KOPT-K1 (cell line): ENCODE measurements around the gene KCNJ8.
"Not testable (repeated sequence)": the region's sequence is repeated elsewhere in the genome, so short reads cannot be mapped to it uniquely, and the experiment has no call there.

ENCODE experiments used
- H3K27ac ChIP-seq: fragments of 200-600 bp; sonication (generic); 2 replicates; pipeline ENCODE4 v1.5.1; 2016; ENCODE audit warnings: antibody characterized with exemption, mild to moderate bottlenecking, low read depth, low read length; ENCODE audit not compliant: poor library complexity, severe bottlenecking
- H3K36me3 ChIP-seq: fragments of 200-600 bp; sonication (generic); 2 replicates; pipeline ENCODE4 v1.5.1; 2017; ENCODE audit warnings: antibody characterized with exemption, mild to moderate bottlenecking, low read length, moderate library complexity; ENCODE audit not compliant: insufficient read depth
- H3K9me3 ChIP-seq: fragments of 200-600 bp; sonication (generic); 2 replicates; pipeline ENCODE4 v1.5.1; 2017; ENCODE audit warnings: antibody characterized with exemption, low read length, mild to moderate bottlenecking; ENCODE audit not compliant: insufficient read depth, poor library complexity, severe bottlenecking

KCNJ8 gene

GRCh38 chr12:21774358-21775132, at the start of gene KCNJ8:
Gene KCNJ8 (minus strand): TSS chr12:21774706. CDS start chr12:21773616, 1,090 bp downstream.
- Histone ChIP-seq H3K27ac (no peak within 1 kb of the TSS), H3K9me3 (no peaks in the 10 kb centered on the region), H3K36me3 (no peaks in the 10 kb centered on the region)

GRCh38 chr12:21823581-21823980, 49.1 kb upstream of the KCNJ8 start:
- no peaks in the 10 kb centered on the region for H3K9me3 ChIP-seq
- no peaks in the 10 kb centered on the region for H3K36me3 ChIP-seq
- H3K27ac ChIP-seq = no peak overlapping the region

- H3K9me3 ChIP-seq = no peaks in the 10 kb centered on the region
- H3K36me3 ChIP-seq = no peaks in the 10 kb centered on the region
- H3K27ac ChIP-seq = no peak overlapping the region
These were observed 45.2 kb upstream of the KCNJ8 start for GRCh38 chr12:21819678-21820077.

- H3K9me3 ChIP-seq = no peaks in the 10 kb centered on the region
- no peaks in the 10 kb centered on the region for H3K36me3 ChIP-seq
- no peak overlapping the region for H3K27ac ChIP-seq
These were observed 44.7 kb upstream of the KCNJ8 start for GRCh38 chr12:21819236-21819635.

- no peaks in the 10 kb centered on the region for H3K9me3 ChIP-seq
- H3K27ac ChIP-seq = no peak overlapping the region
- H3K36me3 ChIP-seq = no peaks in the 10 kb centered on the region
These were observed 44.1 kb upstream of the KCNJ8 start for GRCh38 chr12:21818627-21819026.

- no peaks in the 10 kb centered on the region for H3K36me3 ChIP-seq
- no peaks in the 10 kb centered on the region for H3K9me3 ChIP-seq
- H3K27ac ChIP-seq = no peak overlapping the region
These were observed 41.0 kb upstream of the KCNJ8 start for GRCh38 chr12:21815306-21816062.

GRCh38 chr12:21814814-21815213, 40.3 kb upstream of the KCNJ8 start:
- Histone ChIP-seq H3K9me3 (no peaks in the 10 kb centered on the region), H3K36me3 (no peaks in the 10 kb centered on the region), H3K27ac (no peak overlapping the region)

GRCh38 chr12:21814327-21814726, 39.8 kb upstream of the KCNJ8 start:
- Histone ChIP-seq H3K27ac (no peak overlapping the region), H3K9me3 (no peaks in the 10 kb centered on the region), H3K36me3 (no peaks in the 10 kb centered on the region)

- no peaks in the 10 kb centered on the region for H3K36me3 ChIP-seq
- no peaks in the 10 kb centered on the region for H3K9me3 ChIP-seq
- no peak overlapping the region for H3K27ac ChIP-seq
These were observed 39.2 kb upstream of the KCNJ8 start for GRCh38 chr12:21813751-21814150.

- no peaks in the 10 kb centered on the region for H3K36me3 ChIP-seq
- H3K9me3 ChIP-seq = no peaks in the 10 kb centered on the region
- H3K27ac ChIP-seq = no peak overlapping the region
These were observed 38.6 kb upstream of the KCNJ8 start for GRCh38 chr12:21813125-21813524.

GRCh38 chr12:21812340-21812739, 37.8 kb upstream of the KCNJ8 start:
- H3K27ac ChIP-seq, H3K36me3 ChIP-seq, H3K9me3 ChIP-seq: not testable (repeated sequence)

GRCh38 chr12:21809100-21809499, 34.6 kb upstream of the KCNJ8 start:
- Histone ChIP-seq H3K36me3 (no peaks in the 10 kb centered on the region), H3K9me3 (no peaks in the 10 kb centered on the region), H3K27ac (no peak overlapping the region)

- no peaks in the 10 kb centered on the region for H3K9me3 ChIP-seq
- H3K27ac ChIP-seq = no peak overlapping the region
- no peaks in the 10 kb centered on the region for H3K36me3 ChIP-seq
These were observed 31.7 kb upstream of the KCNJ8 start for GRCh38 chr12:21806255-21806654.

GRCh38 chr12:21801522-21802288, 27.2 kb upstream of the KCNJ8 start:
- Histone ChIP-seq H3K36me3 (no peaks in the 10 kb centered on the region), H3K27ac (no peak overlapping the region), H3K9me3 (no peaks in the 10 kb centered on the region)

GRCh38 chr12:21800011-21800410, 25.5 kb upstream of the KCNJ8 start:
- Histone ChIP-seq H3K36me3 (no peaks in the 10 kb centered on the region), H3K27ac (no peak overlapping the region), H3K9me3 (no peaks in the 10 kb centered on the region)
